GM12864 (cell line): Measurements from ENCODE around the gene BLOC1S6.

Experiments used
- DNase-seq: peaks from one replicate; pipeline ENCODE4 v3.0.0-alpha.2; 2011; ENCODE audit warnings: low read depth
- H3K4me3 ChIP-seq: 2 replicates; pipeline ENCODE4 v1.5.1; 2011; ENCODE audit warnings: mild to moderate bottlenecking, low read depth, low read length, control low read depth
- TF ChIP-seq, protein P1 (sequence below): IDR thresholded peaks from 2 replicates; pipeline ENCODE4 v1.5.1; 2011; ENCODE audit warnings: low read depth, mild to moderate bottlenecking, moderate library complexity, low read length, control low read depth, inconsistent platforms; ENCODE audit errors: missing control alignments

Gene BLOC1S6

DNA sequence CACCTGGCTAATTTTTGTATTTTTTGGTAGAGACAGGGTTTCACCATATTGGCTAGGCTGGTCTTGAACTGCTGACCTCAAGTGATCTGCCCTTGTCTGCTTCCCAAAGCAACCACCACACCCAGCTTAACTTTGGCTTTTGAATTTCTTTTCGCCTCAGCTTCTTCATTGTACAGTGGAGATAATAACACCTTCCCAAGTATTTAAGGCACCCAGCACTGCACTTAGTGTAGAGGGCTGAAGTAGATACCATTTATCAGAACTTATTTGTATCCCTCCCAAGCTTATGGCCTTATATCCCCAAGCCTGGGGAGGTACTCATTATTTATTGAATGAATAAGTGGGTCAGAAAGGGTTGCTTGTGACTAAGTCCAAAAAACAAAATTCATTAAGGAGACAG lies 50.0 kb downstream of the BLOC1S6 start:
- H3K4me3 ChIP-seq: peak overlapping the region; percentile 5; the same call in 1 of the 2 replicates
- no peak for DNase-seq
- TF ChIP-seq, protein P1, sequence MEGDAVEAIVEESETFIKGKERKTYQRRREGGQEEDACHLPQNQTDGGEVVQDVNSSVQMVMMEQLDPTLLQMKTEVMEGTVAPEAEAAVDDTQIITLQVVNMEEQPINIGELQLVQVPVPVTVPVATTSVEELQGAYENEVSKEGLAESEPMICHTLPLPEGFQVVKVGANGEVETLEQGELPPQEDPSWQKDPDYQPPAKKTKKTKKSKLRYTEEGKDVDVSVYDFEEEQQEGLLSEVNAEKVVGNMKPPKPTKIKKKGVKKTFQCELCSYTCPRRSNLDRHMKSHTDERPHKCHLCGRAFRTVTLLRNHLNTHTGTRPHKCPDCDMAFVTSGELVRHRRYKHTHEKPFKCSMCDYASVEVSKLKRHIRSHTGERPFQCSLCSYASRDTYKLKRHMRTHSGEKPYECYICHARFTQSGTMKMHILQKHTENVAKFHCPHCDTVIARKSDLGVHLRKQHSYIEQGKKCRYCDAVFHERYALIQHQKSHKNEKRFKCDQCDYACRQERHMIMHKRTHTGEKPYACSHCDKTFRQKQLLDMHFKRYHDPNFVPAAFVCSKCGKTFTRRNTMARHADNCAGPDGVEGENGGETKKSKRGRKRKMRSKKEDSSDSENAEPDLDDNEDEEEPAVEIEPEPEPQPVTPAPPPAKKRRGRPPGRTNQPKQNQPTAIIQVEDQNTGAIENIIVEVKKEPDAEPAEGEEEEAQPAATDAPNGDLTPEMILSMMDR: no peak

DNA sequence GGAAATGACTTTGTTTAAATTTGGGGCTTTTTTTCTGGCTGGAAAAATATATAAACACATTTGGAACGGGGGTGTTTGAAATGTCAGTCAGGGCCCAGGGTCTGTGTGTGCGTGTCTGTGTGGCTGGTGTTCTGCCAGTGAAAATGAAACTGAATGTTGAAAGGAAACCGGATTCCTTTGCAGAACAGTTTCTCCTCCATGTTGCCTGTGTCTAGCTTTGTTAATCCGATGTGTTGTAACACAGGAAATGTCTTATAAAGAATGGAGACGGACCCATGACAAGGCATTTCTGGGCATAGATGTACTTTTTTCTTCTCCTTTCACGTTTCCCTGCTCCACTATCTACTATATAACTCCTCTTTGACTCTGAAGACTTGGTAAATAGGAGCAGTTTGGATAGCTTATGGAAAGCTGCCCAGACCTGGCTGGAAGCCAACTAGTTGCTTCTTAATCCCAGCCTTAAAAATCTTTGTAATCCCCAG lies 50.4 kb downstream of the BLOC1S6 start:
- TF ChIP-seq, protein P1: no peak
- peak overlapping the region; percentile 28; the same call in 1 of the 2 replicates for H3K4me3 ChIP-seq
- DNase-seq: peak; percentile 82

DNA sequence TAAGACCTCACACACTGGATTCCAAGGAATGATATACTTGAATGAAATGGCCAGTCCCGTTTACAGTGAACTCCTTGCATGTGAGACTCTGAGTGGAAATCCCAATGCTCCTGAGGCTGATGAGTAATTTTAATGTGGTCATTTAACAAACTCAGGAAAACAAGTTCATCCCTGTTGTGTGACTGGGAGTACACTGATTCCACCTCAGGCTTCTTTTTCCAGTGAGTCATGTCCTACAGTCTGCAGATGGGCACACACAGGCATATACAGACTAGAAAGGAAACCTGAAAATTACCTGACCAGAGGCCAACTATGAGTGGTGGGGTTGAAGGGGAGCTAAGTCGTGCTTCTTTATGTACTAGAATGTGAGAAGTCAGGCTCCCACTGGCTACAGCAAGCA lies 53.4 kb downstream of the BLOC1S6 start:
- no peak overlapping the region for H3K4me3 ChIP-seq
- no peak for DNase-seq
- TF ChIP-seq, protein P1: no peak

DNA sequence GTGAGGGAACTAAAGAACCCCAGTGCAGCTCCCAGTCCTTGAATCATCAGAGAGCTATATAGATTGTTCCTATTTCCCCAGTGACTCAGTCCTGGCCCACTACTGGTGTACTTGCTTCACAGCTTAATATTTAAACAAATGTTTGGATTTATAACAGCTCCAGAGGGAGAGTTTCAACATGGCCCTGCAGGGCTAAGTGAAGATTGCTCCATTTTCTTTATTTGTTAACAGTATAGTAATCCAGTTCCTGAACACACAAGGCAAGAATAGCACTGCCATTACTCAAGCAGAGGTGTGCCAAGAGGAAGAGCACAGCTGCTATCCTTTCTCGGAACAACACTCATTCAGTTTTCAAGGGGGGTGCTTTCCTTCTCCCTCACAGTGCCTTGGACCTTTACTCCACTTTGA lies 54.2 kb downstream of the BLOC1S6 start:
- TF ChIP-seq, protein P1: no peak
- no peak overlapping the region for H3K4me3 ChIP-seq
- no peak for DNase-seq

DNA sequence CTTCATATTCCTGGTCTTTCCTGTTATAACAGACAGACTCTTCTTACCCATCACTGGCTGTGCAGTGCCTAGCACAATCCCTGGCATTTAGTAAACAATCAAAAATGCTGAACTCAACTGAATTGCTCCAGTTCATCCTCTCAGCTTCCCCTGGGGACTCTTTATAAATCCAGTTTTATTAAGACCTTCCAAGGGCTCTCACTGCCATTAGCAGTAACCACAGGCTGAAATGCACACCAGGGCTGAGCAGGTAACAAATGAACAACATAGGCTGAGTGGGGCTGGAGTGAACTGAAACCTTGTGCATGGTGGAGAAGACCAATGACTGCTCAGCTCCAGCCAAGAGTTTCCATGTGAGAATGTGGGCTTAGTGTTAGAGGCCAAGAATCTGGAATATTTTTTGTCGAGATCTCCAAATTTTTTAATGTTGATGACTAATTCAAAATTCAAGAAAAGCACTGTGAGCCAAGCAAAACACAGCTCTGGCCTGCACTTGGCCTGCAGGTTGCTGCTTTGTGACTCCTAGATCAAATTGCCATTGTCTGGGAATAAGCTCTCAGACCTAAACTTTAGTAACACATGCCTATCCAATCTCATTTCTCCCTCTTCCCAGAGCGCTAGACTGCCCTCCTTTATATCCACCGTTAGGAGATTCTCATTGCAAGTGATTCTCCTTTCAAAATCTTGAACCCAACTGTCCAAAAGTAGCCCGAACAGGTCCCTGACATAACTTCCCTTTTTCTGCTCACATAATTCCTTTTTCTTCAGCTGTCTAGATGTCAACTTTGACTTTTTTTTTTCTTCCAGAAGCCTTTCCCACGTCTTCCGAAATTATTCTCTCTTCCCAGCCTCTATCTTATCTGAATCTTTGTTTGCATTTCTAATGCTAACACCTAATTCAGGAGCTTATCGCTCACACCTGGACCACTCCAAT lies 55.1 kb downstream of the BLOC1S6 start:
- no peak overlapping the region for H3K4me3 ChIP-seq
- no peak for DNase-seq
- TF ChIP-seq, protein P1: no peak

DNA sequence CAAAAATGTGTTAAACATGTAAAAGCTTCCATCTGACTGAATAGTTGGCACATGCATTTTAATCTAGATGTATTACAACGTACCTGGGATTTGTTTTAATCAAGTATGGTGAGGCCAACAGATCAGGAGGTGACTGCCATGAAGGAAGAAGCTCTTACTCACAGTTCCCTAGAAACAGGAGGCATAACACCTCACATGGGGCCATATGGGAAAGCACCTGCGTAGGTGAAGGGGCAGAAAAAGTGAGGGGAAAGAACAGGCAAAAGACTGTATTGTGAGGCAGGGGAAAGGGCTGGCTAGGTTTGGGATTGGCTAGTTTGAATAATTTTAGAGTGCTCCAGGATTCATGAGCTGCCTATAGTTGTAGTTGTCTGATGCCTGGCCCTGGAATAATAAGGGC lies 57.3 kb downstream of the BLOC1S6 start:
- TF ChIP-seq, protein P1: no peak
- no peak for DNase-seq
- H3K4me3 ChIP-seq: no peak overlapping the region
